Activated T-cell treated with anti-CD3 and anti-CD28 coated beads, Interleukin-2, amount 50 U/mL, for 24 hours (primary cell): ENCODE measurements around the gene KRTAP5-6.

Experiments
- DNase-seq: peaks from one replicate; pipeline ENCODE4 v3.0.0-alpha.2; 2020
- H3K27ac Mint-ChIP-seq: 2 replicates; pipeline ENCODE4 v1.8.0; 2020; ENCODE audit warnings: mild to moderate bottlenecking, mixed read lengths
- H3K27me3 Mint-ChIP-seq: 2 replicates; pipeline ENCODE4 v1.8.0; 2020; ENCODE audit warnings: mixed read lengths
- H3K36me3 Mint-ChIP-seq: 2 replicates; pipeline ENCODE4 v1.8.0; 2020; ENCODE audit warnings: low read depth, mixed read lengths
- H3K4me1 Mint-ChIP-seq: 2 replicates; pipeline ENCODE4 v1.8.0; 2020; ENCODE audit warnings: low read depth, mixed read lengths
- H3K4me3 Mint-ChIP-seq: 2 replicates; pipeline ENCODE4 v1.8.0; 2020; ENCODE audit warnings: mild to moderate bottlenecking, moderate library complexity, mixed read lengths
- H3K9me3 Mint-ChIP-seq: 2 replicates; pipeline ENCODE4 v1.8.0; 2020; ENCODE audit warnings: mixed read lengths

KRTAP5-6 gene

GRCh38 chr11:1738380-1738779, 41.4 kb downstream of the KRTAP5-6 start:
- Mint-ChIP-seq H3K27me3 (peaks cover 9% of the 10 kb centered on the region), H3K4me1 (peaks cover 11% of the 10 kb centered on the region), H3K27ac (no peak overlapping the region), H3K9me3 (peaks cover 19% of the 10 kb centered on the region), H3K4me3 (no peak overlapping the region), H3K36me3 (no peaks in the 10 kb centered on the region)
- no peak for DNase-seq

- Mint-ChIP-seq H3K9me3 (peaks cover 19% of the 10 kb centered on the region), H3K27me3 (no peaks in the 10 kb centered on the region), H3K36me3 (no peaks in the 10 kb centered on the region), H3K4me1 (no peaks in the 10 kb centered on the region), H3K27ac (no peak overlapping the region), H3K4me3 (no peak overlapping the region)
- DNase-seq: no peak
Observed at GRCh38 chr11:1739576-1739975, 42.6 kb downstream of the KRTAP5-6 start.

GRCh38 chr11:1740786-1741530, 44.0 kb downstream of the KRTAP5-6 start:
- no peak for DNase-seq
- H3K27me3 Mint-ChIP-seq: no peaks in the 10 kb centered on the region
- peaks cover 20% of the 10 kb centered on the region for H3K9me3 Mint-ChIP-seq
- H3K4me3 Mint-ChIP-seq: no peak overlapping the region
- no peak overlapping the region for H3K27ac Mint-ChIP-seq
- no peaks in the 10 kb centered on the region for H3K36me3 Mint-ChIP-seq
- H3K4me1 Mint-ChIP-seq: no peaks in the 10 kb centered on the region

GRCh38 chr11:1741741-1742140, 44.7 kb downstream of the KRTAP5-6 start:
- Mint-ChIP-seq H3K9me3 (peaks cover 16% of the 10 kb centered on the region), H3K27me3 (no peaks in the 10 kb centered on the region), H3K4me3 (no peak overlapping the region), H3K4me1 (no peaks in the 10 kb centered on the region), H3K27ac (no peak overlapping the region), H3K36me3 (no peaks in the 10 kb centered on the region)
- DNase-seq: no peak

- H3K9me3 Mint-ChIP-seq: peaks cover 11% of the 10 kb centered on the region
- no peak overlapping the region for H3K27ac Mint-ChIP-seq
- H3K4me1 Mint-ChIP-seq: no peaks in the 10 kb centered on the region
Observed at GRCh38 chr11:1742371-1742770, 45.4 kb downstream of the KRTAP5-6 start.

GRCh38 chr11:1742869-1743584, 46.0 kb downstream of the KRTAP5-6 start:
- H3K4me3 Mint-ChIP-seq: no peak overlapping the region
- H3K27ac Mint-ChIP-seq: no peak overlapping the region
- no peak for DNase-seq
- H3K36me3 Mint-ChIP-seq: no peaks in the 10 kb centered on the region
- H3K9me3 Mint-ChIP-seq: peaks cover 8% of the 10 kb centered on the region
- H3K4me1 Mint-ChIP-seq: no peaks in the 10 kb centered on the region
- H3K27me3 Mint-ChIP-seq: peaks cover 4% of the 10 kb centered on the region

More at GRCh38 chr11:1742371-1742770, 45.4 kb downstream of the KRTAP5-6 start:
- Mint-ChIP-seq H3K27me3 (peaks cover under 1% of the 10 kb centered on the region), H3K36me3 (no peaks in the 10 kb centered on the region), H3K4me3 (no peak overlapping the region)
- DNase-seq: peak; percentile 28

GRCh38 chr11:1743585-1744136, 46.7 kb downstream of the KRTAP5-6 start:
- H3K27me3 Mint-ChIP-seq: peaks cover 9% of the 10 kb centered on the region
- DNase-seq: no peak
- H3K27ac Mint-ChIP-seq: no peak overlapping the region
- peaks cover 2% of the 10 kb centered on the region for H3K4me1 Mint-ChIP-seq
- H3K9me3 Mint-ChIP-seq: peaks cover 8% of the 10 kb centered on the region
- H3K36me3 Mint-ChIP-seq: no peaks in the 10 kb centered on the region
- H3K4me3 Mint-ChIP-seq: no peak overlapping the region

GRCh38 chr11:1744137-1744886, 47.3 kb downstream of the KRTAP5-6 start:
- no peak for DNase-seq
- Mint-ChIP-seq H3K9me3 (peaks cover 8% of the 10 kb centered on the region), H3K4me3 (no peak overlapping the region), H3K27ac (no peak overlapping the region), H3K27me3 (peaks cover 9% of the 10 kb centered on the region), H3K36me3 (no peaks in the 10 kb centered on the region), H3K4me1 (peaks cover 2% of the 10 kb centered on the region)

- Mint-ChIP-seq H3K36me3 (no peaks in the 10 kb centered on the region), H3K27ac (no peak overlapping the region), H3K4me1 (peaks cover 10% of the 10 kb centered on the region), H3K4me3 (no peak overlapping the region), H3K27me3 (peaks cover 17% of the 10 kb centered on the region), H3K9me3 (peaks cover 8% of the 10 kb centered on the region)
- DNase-seq: no peak
Observed at GRCh38 chr11:1744891-1745700, 48.1 kb downstream of the KRTAP5-6 start.

GRCh38 chr11:1745701-1746320, 48.8 kb downstream of the KRTAP5-6 start:
- H3K9me3 Mint-ChIP-seq: peaks cover 8% of the 10 kb centered on the region
- no peak overlapping the region for H3K4me3 Mint-ChIP-seq
- no peak overlapping the region for H3K27ac Mint-ChIP-seq
- H3K4me1 Mint-ChIP-seq: peaks cover 15% of the 10 kb centered on the region
- H3K27me3 Mint-ChIP-seq: peaks cover 24% of the 10 kb centered on the region
- no peak for DNase-seq
- H3K36me3 Mint-ChIP-seq: no peaks in the 10 kb centered on the region

GRCh38 chr11:1746511-1746931, 49.5 kb downstream of the KRTAP5-6 start:
- Mint-ChIP-seq H3K9me3 (peaks cover 8% of the 10 kb centered on the region), H3K36me3 (no peaks in the 10 kb centered on the region), H3K4me1 (peaks cover 15% of the 10 kb centered on the region), H3K27ac (no peak overlapping the region), H3K27me3 (peaks cover 25% of the 10 kb centered on the region), H3K4me3 (no peak overlapping the region)
- DNase-seq: peak; percentile 22

- peaks cover 25% of the 10 kb centered on the region for H3K27me3 Mint-ChIP-seq
- no peaks in the 10 kb centered on the region for H3K36me3 Mint-ChIP-seq
- no peak overlapping the region for H3K4me3 Mint-ChIP-seq
- peaks cover 8% of the 10 kb centered on the region for H3K9me3 Mint-ChIP-seq
- peak; percentile 26 for DNase-seq
- H3K4me1 Mint-ChIP-seq: peaks cover 15% of the 10 kb centered on the region
- H3K27ac Mint-ChIP-seq: no peak overlapping the region
Observed at GRCh38 chr11:1746956-1747752, 50.2 kb downstream of the KRTAP5-6 start.
